AG04450 (cell line): ENCODE results near the gene TANK. TPM values are rescaled to one million over a fixed set of nuclear protein-coding genes. Genes with fewer than 3 reads are reported as not detected.

Source experiments
- CTCF ChIA-PET: fragments of 300-600, 350-600 bp; formaldehyde crosslinking; extraction: SDS; loops from one replicate; lab custom pipeline; 2022; ENCODE audit warnings: antibody characterized with exemption, inconsistent platforms; lab: Charles Lee
- POLR2A ChIA-PET: fragments of 350-600 bp; formaldehyde crosslinking; extraction: SDS; loops from one replicate; lab custom pipeline; 2021; ENCODE audit warnings: antibody characterized with exemption, inconsistent platforms; lab: Yijun Ruan, JAX
- DNase-seq: peaks from one replicate; pipeline ENCODE4 v3.0.0-alpha.2; 2011; ENCODE audit warnings: low read depth, low spot score
- H3K27ac ChIP-seq: one replicate; pipeline ENCODE4 v1.5.1; 2012; ENCODE audit warnings: low read depth, low read length, control low read depth
- H3K27me3 ChIP-seq: one replicate; pipeline ENCODE4 v1.6.0; 2012; ENCODE audit warnings: low read length; ENCODE audit not compliant: control insufficient read depth, insufficient read depth
- H3K4me3 ChIP-seq: 2 replicates; pipeline ENCODE4 v1.5.1; 2011; ENCODE audit warnings: mild to moderate bottlenecking, low read depth, low read length, control low read depth
- H3K9me3 ChIP-seq: 2 replicates; pipeline ENCODE4 v1.5.1; 2012; ENCODE audit warnings: low read length; ENCODE audit not compliant: control insufficient read depth, insufficient read depth
- polyA plus RNA-seq: library from polyadenylated mRNA; depleted of rRNA; stranded (reverse); fragments of >200 nt; gene quantifications from 2 replicates; pipeline ENCODE4 v1.2.3, GENCODE V29; 2011; rRNA removed
- TF ChIP-seq, protein P1 (sequence below): IDR thresholded peaks from 2 replicates; pipeline ENCODE4 v1.5.1; 2011; ENCODE audit warnings: low read depth, low read length, control low read depth, inconsistent platforms

The TANK gene
- polyA plus RNA-seq, 1 experiment = 56.6 TPM

- POLR2A ChIA-PET = no interaction called here
- peaks cover 8% of the 10 kb centered on the region for H3K9me3 ChIP-seq
Measured at GRCh38 chr2:161283926-161284325, 123.7 kb downstream of the TANK start.

More at GRCh38 chr2:161283926-161284325, 123.7 kb downstream of the TANK start:
- CTCF ChIA-PET = interaction anchor here (1.7 to 2.5 kb wide), 2 partner anchors 10 to 33 kb away, joined by 3 to 10 read pairs; no protein-coding TSS in a partner anchor
- H3K4me3 ChIP-seq = no peak overlapping the region
- no peak for DNase-seq
- peaks cover 6% of the 10 kb centered on the region for H3K27me3 ChIP-seq
- TF ChIP-seq, protein P1, sequence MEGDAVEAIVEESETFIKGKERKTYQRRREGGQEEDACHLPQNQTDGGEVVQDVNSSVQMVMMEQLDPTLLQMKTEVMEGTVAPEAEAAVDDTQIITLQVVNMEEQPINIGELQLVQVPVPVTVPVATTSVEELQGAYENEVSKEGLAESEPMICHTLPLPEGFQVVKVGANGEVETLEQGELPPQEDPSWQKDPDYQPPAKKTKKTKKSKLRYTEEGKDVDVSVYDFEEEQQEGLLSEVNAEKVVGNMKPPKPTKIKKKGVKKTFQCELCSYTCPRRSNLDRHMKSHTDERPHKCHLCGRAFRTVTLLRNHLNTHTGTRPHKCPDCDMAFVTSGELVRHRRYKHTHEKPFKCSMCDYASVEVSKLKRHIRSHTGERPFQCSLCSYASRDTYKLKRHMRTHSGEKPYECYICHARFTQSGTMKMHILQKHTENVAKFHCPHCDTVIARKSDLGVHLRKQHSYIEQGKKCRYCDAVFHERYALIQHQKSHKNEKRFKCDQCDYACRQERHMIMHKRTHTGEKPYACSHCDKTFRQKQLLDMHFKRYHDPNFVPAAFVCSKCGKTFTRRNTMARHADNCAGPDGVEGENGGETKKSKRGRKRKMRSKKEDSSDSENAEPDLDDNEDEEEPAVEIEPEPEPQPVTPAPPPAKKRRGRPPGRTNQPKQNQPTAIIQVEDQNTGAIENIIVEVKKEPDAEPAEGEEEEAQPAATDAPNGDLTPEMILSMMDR = no peak
- no peak overlapping the region for H3K27ac ChIP-seq

Other genes starting within 250 kb of the TANK start
- gene PSMD14, start 148.0 kb downstream of the TANK start, polyA plus RNA-seq = 66.5 and 95.3 TPM in 2 replicates